Measurements from ENCODE around the gene DDX60.

DDX60 gene

DNA sequence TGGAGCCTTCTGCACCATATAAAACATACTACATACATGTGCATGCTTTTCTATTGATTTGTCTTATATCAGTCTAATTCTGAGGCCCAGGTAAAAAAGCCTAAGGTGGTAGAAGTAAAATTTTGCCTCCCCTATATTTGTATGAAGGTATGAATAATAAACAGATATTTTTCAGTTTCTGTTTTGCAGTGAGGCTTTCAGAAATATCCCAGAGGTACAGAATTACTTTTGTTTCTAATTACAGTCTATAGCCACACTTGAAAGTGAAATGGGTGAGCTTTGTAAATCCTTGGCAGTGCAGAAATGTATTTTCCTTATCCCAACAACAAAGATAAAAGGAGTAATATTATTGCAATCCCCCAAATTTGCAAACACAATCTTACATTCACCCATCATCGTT, 59.5 kb downstream of the DDX60 start:
- TF ChIP-seq, protein P1, sequence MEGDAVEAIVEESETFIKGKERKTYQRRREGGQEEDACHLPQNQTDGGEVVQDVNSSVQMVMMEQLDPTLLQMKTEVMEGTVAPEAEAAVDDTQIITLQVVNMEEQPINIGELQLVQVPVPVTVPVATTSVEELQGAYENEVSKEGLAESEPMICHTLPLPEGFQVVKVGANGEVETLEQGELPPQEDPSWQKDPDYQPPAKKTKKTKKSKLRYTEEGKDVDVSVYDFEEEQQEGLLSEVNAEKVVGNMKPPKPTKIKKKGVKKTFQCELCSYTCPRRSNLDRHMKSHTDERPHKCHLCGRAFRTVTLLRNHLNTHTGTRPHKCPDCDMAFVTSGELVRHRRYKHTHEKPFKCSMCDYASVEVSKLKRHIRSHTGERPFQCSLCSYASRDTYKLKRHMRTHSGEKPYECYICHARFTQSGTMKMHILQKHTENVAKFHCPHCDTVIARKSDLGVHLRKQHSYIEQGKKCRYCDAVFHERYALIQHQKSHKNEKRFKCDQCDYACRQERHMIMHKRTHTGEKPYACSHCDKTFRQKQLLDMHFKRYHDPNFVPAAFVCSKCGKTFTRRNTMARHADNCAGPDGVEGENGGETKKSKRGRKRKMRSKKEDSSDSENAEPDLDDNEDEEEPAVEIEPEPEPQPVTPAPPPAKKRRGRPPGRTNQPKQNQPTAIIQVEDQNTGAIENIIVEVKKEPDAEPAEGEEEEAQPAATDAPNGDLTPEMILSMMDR (IDR thresholded peaks at IDR 0.05; ENCODE audit: borderline replicate concordance, control extremely low read depth, extremely low read depth, insufficient read depth, missing control alignments), result no peak
- in situ Hi-C loops (cut with MboI; ENCODE audit: low sequenced_read_pairs, unreplicated experiment), result no loop called here
- DNase-seq (ENCODE audit: low spot score), result no peak

DNA sequence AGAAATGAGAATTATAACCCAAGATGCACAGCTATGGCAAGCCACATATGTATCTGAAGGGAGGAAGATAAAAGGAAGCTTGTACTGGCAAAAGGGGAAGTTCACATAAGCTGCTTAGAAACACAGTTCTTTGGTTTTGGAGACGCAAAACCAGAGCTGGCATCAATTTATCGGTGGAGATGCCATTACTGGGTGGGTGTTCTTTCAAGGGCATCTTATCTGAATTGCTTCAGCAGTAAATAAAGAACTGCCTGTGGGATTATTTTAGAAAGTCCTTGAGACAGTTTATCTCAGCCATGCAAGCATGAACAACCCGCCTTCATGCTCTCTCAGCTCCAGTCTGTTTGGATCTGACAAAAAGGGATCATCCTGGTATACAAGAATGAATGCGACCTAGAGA, 60.8 kb downstream of the DDX60 start:
- DNase-seq (ENCODE audit: low spot score), result no peak
- TF ChIP-seq, protein P1 (IDR thresholded peaks at IDR 0.05; ENCODE audit: borderline replicate concordance, control extremely low read depth, extremely low read depth, insufficient read depth, missing control alignments), result no peak
- in situ Hi-C loops (cut with MboI; ENCODE audit: low sequenced_read_pairs, unreplicated experiment), result no loop called here

GRCh38 chr4:168248176-168248710, 70.3 kb downstream of the DDX60 start:
- in situ Hi-C loops (cut with MboI; ENCODE audit: low sequenced_read_pairs, unreplicated experiment), result no loop called here
- DNase-seq (ENCODE audit: low spot score), result no peak
- TF ChIP-seq, protein P1 (IDR thresholded peaks at IDR 0.05; ENCODE audit: borderline replicate concordance, control extremely low read depth, extremely low read depth, insufficient read depth, missing control alignments), result no peak

DNA sequence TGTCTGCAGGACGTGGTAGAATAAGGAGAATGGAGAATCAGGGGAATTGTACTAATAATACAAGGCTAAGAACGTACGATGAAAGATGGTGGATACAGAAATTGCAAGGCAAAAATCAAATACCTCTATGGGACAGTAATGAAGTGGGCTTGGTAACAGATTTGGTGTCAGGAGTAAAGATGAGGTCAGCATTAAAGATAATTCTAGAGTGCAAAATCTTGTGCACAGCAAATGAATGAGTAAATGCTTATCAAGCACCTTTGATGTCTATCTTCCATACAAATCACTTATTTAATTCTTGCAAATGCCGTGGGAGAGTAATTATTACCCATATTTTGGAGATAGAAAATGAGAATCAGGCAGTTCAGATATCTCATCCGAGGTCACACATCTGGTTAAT, 70.9 kb downstream of the DDX60 start:
- DNase-seq (ENCODE audit: low spot score), result no peak
- TF ChIP-seq, protein P1 (IDR thresholded peaks at IDR 0.05; ENCODE audit: borderline replicate concordance, control extremely low read depth, extremely low read depth, insufficient read depth, missing control alignments), result no peak
- in situ Hi-C loops (cut with MboI; ENCODE audit: low sequenced_read_pairs, unreplicated experiment), result no loop called here

DNA sequence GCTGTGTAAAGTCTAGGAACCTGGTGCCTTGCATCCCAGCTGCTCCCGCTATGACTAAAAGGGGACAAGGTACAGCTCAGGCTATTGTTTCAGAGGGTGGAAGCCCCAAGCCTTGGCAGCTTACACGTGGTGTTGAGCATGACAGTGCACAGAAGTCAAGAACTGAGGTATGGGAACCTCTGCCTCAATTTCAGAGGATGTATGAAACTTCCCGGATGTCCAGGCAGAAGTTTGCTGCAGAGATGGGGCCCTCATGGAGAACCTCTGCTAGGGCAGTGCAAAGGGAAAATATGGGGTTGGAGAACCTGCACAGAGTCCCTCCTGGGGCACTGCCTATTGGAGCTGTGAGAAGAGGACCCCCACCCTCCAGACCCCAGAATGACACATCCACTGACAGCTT, 76.6 kb downstream of the DDX60 start:
- TF ChIP-seq, protein P1 (IDR thresholded peaks at IDR 0.05; ENCODE audit: borderline replicate concordance, control extremely low read depth, extremely low read depth, insufficient read depth, missing control alignments), result no peak
- DNase-seq (ENCODE audit: low spot score), result no peak
- in situ Hi-C loops (cut with MboI; ENCODE audit: low sequenced_read_pairs, unreplicated experiment), result no loop called here

DNA sequence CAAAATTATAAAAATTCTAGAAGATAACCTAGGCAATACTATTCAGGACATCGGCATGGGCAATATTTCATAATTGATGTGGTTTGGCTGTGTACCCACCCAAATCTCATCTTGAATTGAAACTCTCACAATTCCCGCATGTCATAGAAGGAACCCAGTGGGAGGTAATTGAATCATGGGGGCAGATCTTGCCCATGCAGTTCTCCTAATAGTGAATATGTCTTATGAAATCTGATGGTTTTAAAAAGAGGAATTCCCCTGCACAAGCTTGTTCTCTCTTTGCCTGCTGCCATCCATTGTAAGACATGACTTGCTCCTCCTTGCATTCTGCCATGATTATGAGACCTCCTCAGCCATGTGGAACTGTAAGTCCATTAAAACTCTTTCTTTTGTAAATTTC, 77.7 kb downstream of the DDX60 start:
- DNase-seq (ENCODE audit: low spot score), result no peak
- TF ChIP-seq, protein P1 (IDR thresholded peaks at IDR 0.05; ENCODE audit: borderline replicate concordance, control extremely low read depth, extremely low read depth, insufficient read depth, missing control alignments), result no peak
- in situ Hi-C loops (cut with MboI; ENCODE audit: low sequenced_read_pairs, unreplicated experiment), result no loop called here

DNA sequence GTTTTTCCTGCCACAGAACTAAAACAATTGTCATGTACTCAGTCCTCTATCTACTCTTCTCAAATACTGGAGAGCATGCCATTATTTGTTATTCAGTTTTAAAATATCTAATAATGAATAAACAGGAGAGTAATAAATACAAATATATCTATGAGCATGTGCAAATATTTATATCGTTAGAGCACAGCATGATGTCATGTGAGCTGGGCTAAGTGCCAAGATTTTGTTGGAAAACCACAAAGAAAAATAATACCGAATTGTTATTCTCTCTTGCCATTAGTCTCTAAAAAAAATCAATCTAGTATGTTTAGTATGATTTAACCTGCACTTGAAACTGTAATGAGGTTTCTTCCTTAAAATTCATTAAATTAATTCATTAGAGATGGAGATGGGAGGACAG, 97.3 kb downstream of the DDX60 start:
- DNase-seq (ENCODE audit: low spot score), result no peak
- TF ChIP-seq, protein P1 (IDR thresholded peaks at IDR 0.05; ENCODE audit: borderline replicate concordance, control extremely low read depth, extremely low read depth, insufficient read depth, missing control alignments), result no peak

More for the DNA sequence above, 97.3 kb downstream of the DDX60 start:
- in situ Hi-C loops (cut with MboI; ENCODE audit: low sequenced_read_pairs, unreplicated experiment), result no loop called here

All from GM13976 (cell line).